GM19467 (cell line): ENCODE data around the gene APOL5.
"Not testable (repeated sequence)": the region's sequence is repeated elsewhere in the genome, so short reads cannot be mapped to it uniquely, and the experiment has no call there.

Source experiments
- ATAC-seq: cut with Tn5 transposase; IDR thresholded peaks from one replicate; pipeline ENCODE4 v1.9.1; 2021; ENCODE audit warnings: mild to moderate bottlenecking, moderate library complexity; ENCODE audit not compliant: unreplicated experiment

APOL5 gene, protein sequence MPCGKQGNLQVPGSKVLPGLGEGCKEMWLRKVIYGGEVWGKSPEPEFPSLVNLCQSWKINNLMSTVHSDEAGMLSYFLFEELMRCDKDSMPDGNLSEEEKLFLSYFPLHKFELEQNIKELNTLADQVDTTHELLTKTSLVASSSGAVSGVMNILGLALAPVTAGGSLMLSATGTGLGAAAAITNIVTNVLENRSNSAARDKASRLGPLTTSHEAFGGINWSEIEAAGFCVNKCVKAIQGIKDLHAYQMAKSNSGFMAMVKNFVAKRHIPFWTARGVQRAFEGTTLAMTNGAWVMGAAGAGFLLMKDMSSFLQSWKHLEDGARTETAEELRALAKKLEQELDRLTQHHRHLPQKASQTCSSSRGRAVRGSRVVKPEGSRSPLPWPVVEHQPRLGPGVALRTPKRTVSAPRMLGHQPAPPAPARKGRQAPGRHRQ

DNA sequence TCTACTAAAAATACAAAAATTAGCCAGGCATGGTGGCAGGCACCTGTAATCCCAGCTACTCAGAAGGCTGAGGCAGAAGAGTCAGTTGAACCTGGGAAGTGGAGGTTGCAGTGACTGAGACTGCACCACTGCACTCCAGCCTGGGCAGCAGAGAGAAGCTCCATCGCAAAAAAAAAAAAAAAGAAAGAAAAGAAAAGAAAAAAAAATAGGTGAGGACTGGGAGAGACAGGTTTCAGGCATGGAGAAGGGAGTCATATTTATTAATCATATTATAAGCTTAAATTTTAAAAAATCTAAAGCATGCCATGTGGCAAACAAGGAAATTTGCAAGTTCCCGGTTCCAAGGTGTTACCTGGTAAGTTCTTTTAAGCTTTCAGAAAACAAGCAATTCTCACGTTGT is at the start of gene APOL5:
TSS of gene APOL5 (plus strand) at position 301 of the 400 bp plus-strand sequence. CDS start at position 301, 0 bp downstream.
- no peak for ATAC-seq

DNA sequence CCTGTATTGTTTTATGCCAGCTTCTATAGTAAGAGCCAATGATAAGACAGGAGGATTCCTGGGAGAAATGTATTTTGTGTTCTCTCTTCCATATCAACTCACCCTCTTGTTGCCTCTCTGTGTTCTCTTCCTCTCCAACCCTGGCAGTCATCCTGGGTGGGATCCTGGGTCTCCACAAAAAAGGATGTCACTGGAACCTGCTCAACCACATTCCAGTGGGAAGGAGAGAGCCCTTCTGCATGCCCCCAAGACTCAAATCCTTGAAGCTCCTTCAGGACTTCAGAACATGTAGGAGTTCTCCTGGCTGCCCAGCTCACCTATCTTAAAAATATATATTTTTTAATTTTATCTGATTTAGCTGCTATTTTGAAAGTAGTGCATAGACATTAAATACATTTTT is 43.3 kb upstream of the APOL5 start:
- ATAC-seq, result no peak

DNA sequence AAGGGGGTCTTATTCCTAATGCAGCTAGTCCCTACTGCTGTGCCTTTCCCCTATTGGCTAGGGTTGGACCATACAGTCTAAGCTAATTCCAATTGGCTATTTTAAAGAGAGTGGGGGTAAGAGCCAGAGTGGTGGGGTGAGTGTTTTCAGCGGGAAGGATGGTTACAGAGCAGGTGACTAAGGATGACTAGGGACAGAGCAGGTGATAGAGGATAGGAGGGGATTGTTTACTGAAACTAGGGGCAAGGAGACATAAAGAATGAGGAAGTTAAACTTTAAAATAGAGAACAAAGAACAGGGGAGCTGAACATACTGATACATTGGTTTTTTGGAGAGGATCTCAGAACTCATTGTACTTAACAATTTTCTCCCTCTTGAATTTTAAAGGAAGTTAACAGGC is 41.6 kb upstream of the APOL5 start:
- not testable (repeated sequence) for ATAC-seq

DNA sequence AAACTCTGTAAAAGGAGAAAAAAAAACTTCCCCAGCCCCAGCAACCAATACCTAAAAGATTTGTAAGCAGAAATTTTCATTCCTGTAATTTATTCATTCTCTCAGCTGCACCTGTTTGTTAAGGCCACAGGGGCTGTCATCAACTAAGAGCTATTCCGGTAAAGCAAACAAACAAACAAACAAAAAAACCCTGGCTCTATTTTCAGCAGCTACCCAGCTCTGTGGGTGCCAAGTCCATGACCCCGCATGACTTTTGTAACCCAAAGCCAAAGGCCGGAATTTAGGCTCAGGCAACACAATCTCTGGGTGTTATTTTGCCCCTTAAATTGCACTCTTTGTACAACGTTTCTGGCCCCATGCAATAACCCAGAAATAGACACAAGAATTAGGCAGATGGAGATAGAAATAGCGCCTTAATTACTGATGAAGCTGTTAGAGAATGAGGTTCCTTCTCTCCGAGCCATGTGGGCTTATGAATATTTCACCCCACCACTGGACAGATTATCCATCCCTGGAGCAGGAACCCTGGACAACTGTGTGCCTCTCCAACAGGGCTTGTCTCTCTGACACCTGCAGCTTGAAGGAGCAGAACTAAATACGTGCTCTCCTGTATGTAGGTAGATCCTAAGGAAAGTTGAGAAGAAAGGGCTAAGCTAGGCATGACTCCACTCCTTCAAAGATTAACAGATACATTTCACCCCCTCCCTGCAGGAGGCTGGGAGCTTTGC is 40.0 kb upstream of the APOL5 start:
- no peak for ATAC-seq

DNA sequence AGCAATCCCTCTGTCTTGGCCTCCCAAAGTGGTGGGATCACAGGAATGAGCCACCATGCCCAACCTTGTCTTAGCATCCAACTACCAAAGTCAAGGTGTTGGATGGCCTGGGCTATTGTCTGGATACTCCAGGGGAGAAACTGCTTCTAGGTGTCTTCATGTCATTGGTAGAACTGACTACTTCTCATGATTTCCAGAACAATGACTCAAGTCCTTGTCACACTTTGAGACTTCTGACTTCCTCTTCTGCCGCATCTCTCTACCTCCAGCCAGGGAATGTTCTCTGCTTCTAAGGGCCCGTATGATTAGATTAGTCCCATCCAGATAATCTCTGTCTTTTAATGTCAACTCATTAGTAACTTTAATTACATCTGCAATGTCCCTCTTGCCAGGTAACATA is 38.8 kb upstream of the APOL5 start:
- no peak for ATAC-seq

DNA sequence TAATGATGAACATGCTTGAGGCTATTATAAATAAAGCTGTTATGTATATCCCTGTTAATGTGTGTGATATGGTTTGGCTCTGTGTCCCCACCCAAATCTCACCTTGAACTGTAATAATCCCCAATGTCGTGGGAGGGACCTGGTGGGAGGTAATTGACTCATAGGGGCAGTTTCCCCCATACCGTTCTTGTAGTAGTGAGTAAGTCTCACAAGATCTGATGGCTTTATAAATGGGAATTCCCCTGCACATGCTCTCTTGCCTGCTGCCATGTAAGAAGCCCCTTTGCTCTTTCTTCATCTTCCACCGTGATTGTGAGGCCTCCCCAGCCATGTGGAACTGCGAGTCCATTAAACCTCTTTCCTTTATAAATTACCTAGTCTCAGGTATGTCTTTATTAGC is 38.2 kb upstream of the APOL5 start:
- not testable (repeated sequence) for ATAC-seq

DNA sequence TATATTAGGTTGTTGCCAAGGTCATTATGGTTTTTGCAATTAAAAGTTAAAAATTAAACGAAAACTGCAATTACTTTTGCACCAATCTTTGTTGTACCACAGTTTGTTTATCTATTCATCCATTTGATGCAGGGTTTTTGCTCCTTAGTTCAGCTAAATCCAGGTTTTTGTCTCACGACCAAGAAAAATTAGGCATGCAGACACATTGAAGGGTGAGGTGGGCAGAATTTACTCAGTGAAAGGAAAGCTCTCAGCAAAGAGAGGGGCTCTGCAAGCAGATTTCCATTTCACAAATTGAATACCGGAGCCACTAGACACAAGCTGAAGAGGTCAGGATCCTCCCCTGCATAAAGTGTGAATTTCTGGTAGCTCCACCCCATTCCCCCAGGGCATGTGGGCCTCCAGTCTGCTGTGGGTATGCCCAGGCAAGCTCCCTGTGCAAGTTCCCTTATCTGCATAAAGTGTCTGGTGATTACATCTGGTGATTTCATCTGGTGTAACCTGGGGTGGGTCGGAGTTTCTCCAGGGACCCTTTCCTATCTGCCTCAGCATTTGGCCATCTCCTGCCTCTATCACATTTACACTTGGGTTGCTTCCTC is 36.1 kb upstream of the APOL5 start:
- ATAC-seq, result no peak

DNA sequence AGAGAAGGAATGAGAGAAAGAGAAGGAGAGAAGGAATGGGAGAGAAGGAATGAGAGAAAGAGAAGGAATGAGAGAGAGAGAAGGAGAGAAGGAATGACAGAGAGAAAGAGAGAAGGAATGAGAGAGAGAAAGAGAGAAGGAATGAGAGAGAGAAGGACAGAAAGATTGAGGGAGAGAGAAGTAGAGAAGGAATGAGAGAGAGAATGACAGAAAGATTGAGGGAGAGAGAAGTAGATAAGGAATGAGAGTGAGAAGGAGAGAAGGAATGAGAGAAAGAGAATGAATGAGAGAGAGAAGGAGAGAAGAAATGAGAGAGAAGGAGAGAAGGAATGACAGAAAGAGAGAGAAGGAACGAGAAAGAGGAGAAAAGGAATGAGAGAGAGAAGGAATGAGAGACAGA is 34.1 kb upstream of the APOL5 start:
- no peak for ATAC-seq

DNA sequence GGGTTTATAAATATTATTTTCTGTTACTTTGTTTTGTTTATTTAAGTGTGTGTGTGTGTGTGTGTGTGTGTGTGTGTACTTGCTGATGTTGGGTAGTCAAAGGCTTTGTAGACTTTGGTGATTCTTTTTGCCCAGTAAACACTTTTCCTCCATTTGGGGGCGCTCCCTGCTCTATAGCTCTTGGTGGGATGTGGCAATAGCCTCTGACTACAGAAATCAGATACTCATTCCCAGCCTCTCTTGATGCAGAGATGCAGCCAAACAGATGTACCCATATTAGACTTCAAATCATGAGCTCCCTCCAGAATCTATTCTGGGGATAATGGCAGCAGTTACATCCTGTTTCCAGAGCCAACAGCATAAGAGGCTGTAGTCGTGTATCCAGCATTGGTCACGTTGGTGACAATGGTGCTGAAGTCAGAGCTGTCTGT is 33.4 kb upstream of the APOL5 start:
- ATAC-seq, result no peak

DNA sequence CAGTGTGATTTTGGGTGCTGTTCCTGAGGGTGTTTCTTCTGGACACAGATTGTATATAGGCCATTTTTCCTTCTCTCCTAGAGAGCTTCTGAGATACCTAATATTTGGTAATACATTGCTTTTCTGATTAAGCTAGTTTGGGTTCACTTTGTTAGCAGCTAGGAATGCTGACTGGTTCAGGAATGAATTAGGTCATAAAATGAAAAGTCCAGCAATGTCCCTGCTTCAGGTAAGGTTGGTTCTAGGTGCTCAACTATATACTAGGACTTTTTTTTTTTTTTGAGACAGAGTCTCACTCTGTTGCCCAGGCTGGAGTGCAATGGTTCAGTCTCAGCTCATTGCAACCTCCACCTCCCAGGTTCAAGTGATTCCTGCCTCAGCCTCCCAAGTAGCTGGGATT is 32.9 kb upstream of the APOL5 start:
- ATAC-seq, result no peak

DNA sequence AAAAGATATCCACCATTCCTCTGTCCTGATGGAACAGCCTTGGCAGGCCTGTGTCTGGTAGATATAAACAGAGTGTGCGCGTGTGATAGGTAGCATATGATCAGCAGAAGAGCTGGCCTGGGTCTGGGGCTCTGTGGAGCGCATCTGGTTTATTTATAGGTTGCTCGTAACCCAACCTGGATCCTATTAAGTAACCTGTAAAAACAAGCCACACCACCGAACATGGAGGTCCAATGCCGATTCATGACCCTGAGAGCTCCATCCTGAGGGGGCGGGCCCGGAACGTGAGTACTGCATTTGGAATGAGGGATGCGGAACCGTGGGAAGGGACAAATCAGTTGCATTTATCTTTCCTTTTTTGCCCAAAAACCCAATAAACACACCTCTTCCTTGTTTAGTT is 31.9 kb upstream of the APOL5 start:
- no peak for ATAC-seq

DNA sequence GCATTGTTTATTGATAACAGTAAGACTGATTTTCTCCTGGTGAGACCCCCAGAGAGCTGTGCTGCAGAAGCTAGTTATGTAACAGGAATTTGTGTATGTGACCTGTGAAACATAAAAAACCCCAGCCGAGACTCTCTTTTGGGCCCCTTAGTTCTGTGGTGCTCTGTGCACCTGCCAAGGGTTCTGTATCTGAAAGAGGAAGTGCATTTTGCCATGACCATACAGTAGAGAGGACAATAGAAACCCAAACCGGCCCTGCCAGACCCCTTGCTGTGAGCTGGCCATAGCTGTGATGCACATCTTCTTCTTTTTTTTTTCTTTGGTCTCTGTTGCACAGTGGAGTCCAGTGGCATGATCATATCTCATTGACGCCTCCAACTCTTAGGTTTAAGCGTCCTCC is 31.4 kb upstream of the APOL5 start:
- ATAC-seq, result no peak

DNA sequence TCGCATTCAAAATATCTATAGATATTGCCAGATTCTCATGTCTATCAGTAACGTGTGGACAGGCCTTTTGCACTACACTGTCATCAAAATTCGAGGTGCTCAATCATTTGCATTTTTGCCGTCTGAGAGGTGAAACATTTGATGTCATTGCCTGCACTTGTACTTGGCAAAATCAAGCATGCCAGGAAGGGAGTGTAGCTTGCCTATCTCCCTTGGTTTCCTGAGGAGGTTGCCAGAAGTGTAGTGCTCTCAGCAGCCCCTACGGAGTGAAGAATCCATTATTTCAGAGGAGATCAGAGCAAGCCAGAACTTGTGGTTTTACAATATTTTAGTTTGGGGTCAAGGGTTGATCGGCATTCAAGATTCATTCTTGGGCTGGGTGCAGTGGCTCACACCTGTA is 30.2 kb upstream of the APOL5 start:
- ATAC-seq, result no peak

DNA sequence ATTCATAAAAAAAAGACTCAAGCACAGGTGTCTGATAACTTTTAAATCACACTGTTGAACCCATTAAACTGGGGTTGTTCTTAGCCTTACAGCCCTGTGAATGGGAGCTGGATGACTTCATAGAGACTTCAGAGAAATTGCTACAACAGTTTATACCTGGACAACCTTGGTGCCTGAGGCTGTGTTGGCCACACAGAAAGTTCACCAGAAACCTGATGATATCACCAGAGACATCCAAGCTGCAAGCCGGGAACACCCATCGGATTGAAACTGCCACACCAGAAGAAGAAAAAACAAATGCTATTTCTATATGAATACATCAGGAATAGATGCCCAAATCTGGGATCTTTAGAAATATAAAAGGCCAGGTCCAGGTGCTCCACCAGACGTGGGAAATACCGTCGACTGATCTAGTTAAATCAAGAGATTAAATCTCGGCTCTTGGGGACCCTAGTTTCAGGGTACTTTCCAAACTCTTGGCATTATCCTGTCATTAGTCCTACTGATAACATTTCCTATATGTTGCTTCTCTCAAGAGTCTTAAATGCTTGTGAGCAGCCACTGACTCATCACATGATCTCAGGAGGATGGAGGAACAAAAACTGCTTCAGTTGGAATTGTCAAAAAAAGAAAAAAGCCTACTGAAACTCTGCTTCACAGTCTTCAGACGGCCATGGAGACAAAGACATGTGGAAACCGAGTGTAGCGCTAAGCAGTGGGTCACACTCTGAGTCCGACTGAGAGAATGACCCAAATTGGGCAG is 28.6 kb upstream of the APOL5 start:
- no peak for ATAC-seq

DNA sequence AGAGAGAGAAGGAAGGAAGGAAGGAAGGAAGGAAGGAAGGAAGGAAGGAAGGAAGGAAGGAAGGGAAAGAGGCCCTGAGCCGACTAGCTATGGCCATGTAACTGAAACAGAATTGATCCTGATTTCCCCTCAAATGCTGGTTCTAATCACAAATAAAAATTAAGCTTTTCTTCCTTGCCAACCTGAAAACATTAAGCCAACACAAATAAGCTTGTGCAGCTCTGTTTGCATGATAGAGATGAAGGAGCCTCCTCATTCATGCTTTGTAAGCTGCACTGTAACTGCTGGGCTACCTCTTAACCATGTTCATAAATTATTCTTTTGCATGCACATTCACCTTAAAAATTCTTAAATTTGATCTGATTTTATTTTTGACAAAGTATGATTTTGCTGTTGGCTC is 27.7 kb upstream of the APOL5 start:
- no peak for ATAC-seq

DNA sequence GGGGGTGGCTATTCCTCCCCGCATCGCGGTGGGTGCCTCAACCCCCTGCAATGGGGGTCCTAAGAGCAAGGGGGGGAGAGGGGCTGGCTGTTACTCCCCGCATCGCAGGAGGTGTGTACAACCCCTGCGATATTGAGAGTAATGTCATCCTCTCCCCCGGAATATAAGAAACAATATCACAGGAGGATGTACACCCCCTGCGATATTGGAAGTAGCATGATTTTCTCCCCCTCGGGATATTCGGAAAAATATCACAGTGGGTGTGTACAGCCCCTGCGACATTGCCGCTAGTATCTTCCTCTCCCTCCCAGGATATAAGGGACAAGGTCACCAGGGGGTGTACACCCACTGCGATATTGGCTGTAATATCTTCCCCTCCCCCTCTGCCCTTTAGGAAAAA is 22.5 kb upstream of the APOL5 start:
- no peak for ATAC-seq

DNA sequence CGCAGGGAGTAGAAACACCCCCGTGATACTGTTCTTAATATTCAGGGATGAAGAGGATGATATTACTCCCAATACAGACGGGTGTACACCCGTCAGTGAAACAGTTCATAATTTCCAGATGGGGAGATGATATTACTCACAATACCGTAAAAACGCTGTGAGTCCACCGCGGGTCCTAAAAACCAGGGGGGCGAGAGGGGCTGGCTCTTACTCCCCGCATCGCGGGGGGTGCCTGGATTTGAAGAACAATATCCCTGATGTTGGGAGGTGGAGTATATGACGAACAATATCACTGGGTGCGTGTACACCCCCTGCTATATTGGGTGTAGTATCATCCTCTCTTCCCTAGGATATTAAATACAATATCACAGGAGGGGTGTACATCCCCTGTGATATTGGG is 20.5 kb upstream of the APOL5 start:
- ATAC-seq, result no peak

DNA sequence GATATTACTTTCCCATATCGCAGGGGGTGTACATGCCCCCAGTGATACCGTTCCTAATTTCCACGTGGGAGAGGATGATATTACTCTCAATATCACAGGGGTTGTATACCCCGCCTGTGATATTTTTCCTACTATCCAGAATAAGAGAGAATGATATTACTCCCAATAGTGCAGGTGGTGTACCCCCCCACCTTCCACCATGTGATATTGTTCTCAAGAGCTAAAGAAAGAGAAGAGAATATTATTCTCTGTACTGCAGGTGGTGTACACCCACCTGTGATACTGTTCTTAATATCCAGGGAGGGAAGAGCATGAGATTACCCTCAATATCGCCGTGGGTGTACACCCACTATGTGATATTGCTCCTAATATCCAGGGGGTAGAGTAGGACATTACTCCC is 17.8 kb upstream of the APOL5 start:
- ATAC-seq, result not testable (repeated sequence)

DNA sequence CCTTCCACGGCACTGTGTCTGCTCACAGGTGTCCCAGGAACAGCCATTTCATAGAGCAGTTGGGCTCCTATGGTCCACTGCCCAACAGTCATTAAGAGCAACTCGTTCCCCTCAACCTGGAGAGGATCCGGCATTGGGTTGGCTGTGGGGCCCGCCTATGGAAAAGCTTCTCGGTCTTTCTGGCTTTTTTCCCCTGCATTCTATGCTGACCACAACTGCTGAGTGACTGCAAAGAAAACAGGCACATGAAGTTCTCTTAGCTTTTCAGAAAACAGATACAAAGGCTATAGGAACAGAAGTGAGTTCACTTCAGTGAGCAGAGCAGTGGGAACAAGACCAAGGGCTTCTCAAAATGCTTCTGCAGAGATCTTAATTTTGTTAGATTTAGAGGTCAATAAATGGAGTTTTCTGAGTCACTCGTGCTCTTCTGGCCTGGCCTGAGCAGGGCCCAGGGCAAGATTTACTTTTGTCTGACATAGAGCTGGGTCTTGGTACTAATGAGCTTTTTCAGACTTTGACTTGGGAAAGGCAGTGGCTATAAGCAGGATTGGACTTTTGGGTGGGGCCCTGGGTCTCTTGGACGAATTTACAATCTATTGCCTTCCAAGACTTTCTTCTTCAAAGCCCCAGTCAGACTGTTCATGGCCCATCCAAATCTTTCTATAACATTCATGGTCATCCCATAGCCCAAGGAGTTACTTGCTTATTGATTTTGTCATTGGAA is 13.6 kb upstream of the APOL5 start:
- no peak for ATAC-seq

DNA sequence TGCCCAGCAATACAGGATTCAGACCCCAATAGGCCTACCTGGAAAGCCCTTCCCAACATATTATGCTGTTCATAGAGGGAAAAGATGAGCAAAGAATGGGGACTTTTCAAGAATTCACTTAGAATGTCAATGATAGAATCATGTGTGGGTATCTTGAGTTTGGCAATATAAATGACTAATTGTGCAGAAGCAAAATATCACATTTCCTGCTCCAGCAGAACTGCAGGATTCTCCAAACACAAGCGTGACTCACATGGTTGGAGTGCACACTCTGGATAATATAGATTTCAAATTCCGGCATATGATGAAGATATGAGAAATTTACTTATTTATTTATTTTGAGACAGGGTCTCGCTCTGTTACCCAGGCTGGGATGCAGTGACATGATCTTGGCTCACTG is 12.5 kb upstream of the APOL5 start:
- no peak for ATAC-seq

DNA sequence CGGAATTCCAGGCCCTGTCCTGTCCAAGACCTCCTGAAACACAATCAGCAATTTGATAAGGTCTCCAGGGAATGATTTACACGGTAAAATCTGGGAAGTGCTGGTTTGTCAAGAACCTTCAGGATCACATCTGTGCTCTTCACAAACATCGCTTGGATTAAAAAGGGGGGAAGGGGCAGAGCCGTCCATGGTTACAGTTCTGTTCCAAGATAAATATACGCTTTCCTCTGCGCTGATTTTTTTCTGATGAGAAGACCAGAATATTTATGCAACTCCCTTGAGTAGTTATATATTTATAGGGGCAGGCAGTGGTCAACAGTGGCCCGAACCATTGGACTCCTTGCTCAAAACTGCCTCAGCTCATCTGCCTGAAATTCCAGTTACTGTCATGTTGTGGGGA is 9.2 kb upstream of the APOL5 start:
- ATAC-seq, result no peak
